ENCODE measurements around the gene FAM222A. TPM values are rescaled to one million over a fixed set of nuclear protein-coding genes. Genes with fewer than 3 reads are reported as not detected.

FAM222A gene
- total RNA-seq, 1 experiment from 2014 or later, result 2.8 TPM

DNA sequence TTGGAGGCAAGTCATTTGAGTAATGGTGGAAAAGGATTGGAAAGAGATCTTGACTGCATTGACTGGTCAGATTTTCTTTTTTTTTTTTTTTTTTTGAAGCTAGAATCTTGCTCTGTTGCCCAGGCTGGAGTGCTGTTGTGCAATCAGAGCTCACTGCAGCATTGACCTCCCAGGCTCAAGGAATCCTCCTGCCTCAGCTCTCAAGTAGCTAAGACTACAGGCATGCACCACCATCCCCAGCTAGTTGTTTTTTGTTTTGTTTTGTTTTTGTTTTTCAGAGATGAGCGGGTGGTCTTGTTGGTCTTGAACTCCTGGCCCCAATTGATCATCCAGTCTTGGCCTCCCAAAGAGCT, 30.9 kb upstream of the FAM222A start:
- no peak for DNase-seq
- H2BK12ac ChIP-seq (ENCODE audit: insufficient read length, low read depth, low read length), result no peak overlapping the region
- no peak overlapping the region for H2BK15ac ChIP-seq (ENCODE audit: low read depth, low read length)
- H3K4me2 ChIP-seq (ENCODE audit: insufficient read depth, insufficient read length, low read length), result no peak overlapping the region
- H3K79me2 ChIP-seq (ENCODE audit: insufficient read depth, low read length), result no peaks in the 10 kb centered on the region
- H3K23ac ChIP-seq (ENCODE audit: insufficient read length, low read depth, low read length), result no peak overlapping the region
- Mint-ChIP-seq H3K9me3 (no peaks in the 10 kb centered on the region), H3K36me3 (ENCODE audit: insufficient read depth in 1 of 3, low read depth in 3 of 3) (no peaks in the 10 kb centered on the region), H3K4me1 (peaks cover 4% of the 10 kb centered on the region in 2 experiments; a peak in 2 of 4 replicates), H3K4me3 (no peak overlapping the region), H3K27me3 (ENCODE audit: low read depth) (peaks cover 23% of the 10 kb centered on the region), H3K27ac (no peak overlapping the region)
- H2AK5ac ChIP-seq (ENCODE audit: insufficient read length, low read length), result no peak overlapping the region
- WGBS (ENCODE audit: extremely low coverage, insufficient read length, low lambda C conversion rate), result no CpG with 5 or more reads among the region's 1 CpG
- H2BK20ac ChIP-seq (ENCODE audit: low read depth, low read length, poor library complexity, severe bottlenecking), result no peak overlapping the region
- H3K18ac ChIP-seq (ENCODE audit: insufficient read length, low read depth, low read length), result no peak overlapping the region
- no peak overlapping the region for H3T11ph ChIP-seq (ENCODE audit: low read length)
- no peak overlapping the region for H2BK120ac ChIP-seq (ENCODE audit: low read depth, low read length, poor library complexity, severe bottlenecking)
- no peaks in the 10 kb centered on the region for H3K27me3 ChIP-seq (ENCODE audit: insufficient read depth, low read length)
- no peak overlapping the region for H4K8ac ChIP-seq (replicated peaks; ENCODE audit: insufficient read length, low read depth, low read length)
- H3K56ac ChIP-seq (ENCODE audit: insufficient read length, low read depth, low read length), result no peak overlapping the region
- no peaks in the 10 kb centered on the region for H3K9me3 ChIP-seq (ENCODE audit: control insufficient read depth, low read depth, low read length)
- H3K27ac ChIP-seq (ENCODE audit: insufficient read length, low read depth, low read length), result no peak overlapping the region
- no peak overlapping the region for H2BK5ac ChIP-seq (ENCODE audit: insufficient read length, low read length)
- H2AFZ ChIP-seq (ENCODE audit: low read length), result no peak overlapping the region
- H3K9ac ChIP-seq (ENCODE audit: extremely low read depth, insufficient read length, low read length), result no peak overlapping the region
- no peak overlapping the region for H3K4ac ChIP-seq (ENCODE audit: low read depth, low read length)
- no peak overlapping the region for H3K14ac ChIP-seq (ENCODE audit: insufficient read depth, low read length)
- H3K23me2 ChIP-seq (ENCODE audit: insufficient read length, low read depth, low read length, poor library complexity, severe bottlenecking), result no peaks in the 10 kb centered on the region
- TF ChIP-seq, protein P1, sequence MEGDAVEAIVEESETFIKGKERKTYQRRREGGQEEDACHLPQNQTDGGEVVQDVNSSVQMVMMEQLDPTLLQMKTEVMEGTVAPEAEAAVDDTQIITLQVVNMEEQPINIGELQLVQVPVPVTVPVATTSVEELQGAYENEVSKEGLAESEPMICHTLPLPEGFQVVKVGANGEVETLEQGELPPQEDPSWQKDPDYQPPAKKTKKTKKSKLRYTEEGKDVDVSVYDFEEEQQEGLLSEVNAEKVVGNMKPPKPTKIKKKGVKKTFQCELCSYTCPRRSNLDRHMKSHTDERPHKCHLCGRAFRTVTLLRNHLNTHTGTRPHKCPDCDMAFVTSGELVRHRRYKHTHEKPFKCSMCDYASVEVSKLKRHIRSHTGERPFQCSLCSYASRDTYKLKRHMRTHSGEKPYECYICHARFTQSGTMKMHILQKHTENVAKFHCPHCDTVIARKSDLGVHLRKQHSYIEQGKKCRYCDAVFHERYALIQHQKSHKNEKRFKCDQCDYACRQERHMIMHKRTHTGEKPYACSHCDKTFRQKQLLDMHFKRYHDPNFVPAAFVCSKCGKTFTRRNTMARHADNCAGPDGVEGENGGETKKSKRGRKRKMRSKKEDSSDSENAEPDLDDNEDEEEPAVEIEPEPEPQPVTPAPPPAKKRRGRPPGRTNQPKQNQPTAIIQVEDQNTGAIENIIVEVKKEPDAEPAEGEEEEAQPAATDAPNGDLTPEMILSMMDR (conservative IDR thresholded peaks at IDR 0.05), result no peak
- H4K91ac ChIP-seq (ENCODE audit: insufficient read length, low read depth, low read length), result no peak overlapping the region
- no peak overlapping the region for H4K5ac ChIP-seq (ENCODE audit: insufficient read length, low read depth, low read length)
- H4K20me1 ChIP-seq (ENCODE audit: control insufficient read depth, insufficient read depth, insufficient read length), result no peaks in the 10 kb centered on the region
- H3K4me1 ChIP-seq (ENCODE audit: insufficient read depth, low read length), result no peaks in the 10 kb centered on the region
- no peaks in the 10 kb centered on the region for H3K79me1 ChIP-seq (ENCODE audit: insufficient read depth, low read depth, low read length, poor library complexity, severe bottlenecking)

Data from H9 (cell line).